GM12878 (cell line): ENCODE data around the gene FKRP. TPM values are rescaled to one million over a fixed set of nuclear protein-coding genes. Genes with fewer than 3 reads are reported as not detected.

Experiments used
- ATAC-seq: fragments of 200-7000 bp; cut with Tn5 transposase; 3 replicates; pipeline ENCODE4 v1.9.1; 2020; ENCODE audit warnings: mild to moderate bottlenecking, moderate library complexity
- BruUV-seq: library from RNA; stranded (reverse); fragments of 400-500 nt; replicated peaks from 2 replicates; lab custom pipeline; 2021; lab: Mats Ljungman, UMichigan
- CTCF ChIA-PET: fragments of 300-600 bp; sonication (Branson Sonifier 250); formaldehyde crosslinking; extraction: SDS; loops from one replicate; lab custom pipeline; 2021; ENCODE audit warnings: inconsistent platforms; lab: Yijun Ruan, JAX
- POLR2A ChIA-PET: fragments of 350-600 bp; formaldehyde crosslinking; extraction: SDS; loops from one replicate; lab custom pipeline; 2021; ENCODE audit warnings: inconsistent platforms; lab: Charles Lee
- RAD21 ChIA-PET: fragments of 300-600 bp; sonication (Branson Sonifier 250); formaldehyde crosslinking; loops from one replicate; lab custom pipeline; 2023; ENCODE audit warnings: antibody characterized with exemption; ENCODE audit not compliant: unreplicated experiment; lab: Charles Lee
- SMC1A ChIA-PET: fragments of 300-600 bp; sonication (Branson Sonifier 250); formaldehyde crosslinking; loops from one replicate; lab custom pipeline; 2023; ENCODE audit not compliant: unreplicated experiment, uncharacterized antibody; lab: Charles Lee
- DNase-seq: peaks from one replicate; pipeline ENCODE4 v3.0.0-alpha.2; 2011; ENCODE audit warnings: low read depth, low spot score
- FAIRE-seq: peaks from 3 replicates; lab custom pipeline; 2011; peaks lifted over from hg19 to GRCh38; lab: Jason Lieb, UNC
- H2AFZ ChIP-seq: 2 replicates; pipeline ENCODE4 v1.6.0; 2011; ENCODE audit warnings: low read depth, low read length, control low read depth; ENCODE audit not compliant: control insufficient read depth
- H3K27ac ChIP-seq: 2 replicates; pipeline ENCODE4 v1.5.1; 2011; ENCODE audit warnings: control low read depth; ENCODE audit not compliant: control insufficient read depth, insufficient read depth
- H3K27me3 ChIP-seq, 2 experiments: replicated peaks in 1 of 2; 2 replicates each; pipeline versions ENCODE4 v1.6.0 to v1.6.1; 2011; ENCODE audit warnings: low read length in 1 of 2; ENCODE audit not compliant: control insufficient read depth in 2 of 2, insufficient read depth in 2 of 2
- H3K36me3 ChIP-seq, 2 experiments: 2 replicates each; pipeline ENCODE4 v1.5.1; 2011; ENCODE audit warnings: low read length in 1 of 2; ENCODE audit not compliant: control insufficient read depth in 2 of 2, insufficient read depth in 2 of 2
- H3K4me1 ChIP-seq: 2 replicates; pipeline ENCODE4 v1.6.1; 2011; ENCODE audit warnings: mild to moderate bottlenecking, low read length, moderate library complexity, mixed read lengths; ENCODE audit not compliant: control insufficient read depth, insufficient read depth
- H3K4me2 ChIP-seq: 2 replicates; pipeline ENCODE4 v1.6.0; 2011; ENCODE audit warnings: control low read depth; ENCODE audit not compliant: control insufficient read depth, insufficient read depth
- H3K4me3 ChIP-seq: fragments of 200-600 bp; sonication (generic); 2 replicates; pipeline ENCODE4 v1.5.1; 2016
- H3K79me2 ChIP-seq: 2 replicates; pipeline ENCODE4 v1.6.0; 2011; ENCODE audit warnings: low read length; ENCODE audit not compliant: control insufficient read depth, insufficient read depth
- H3K9ac ChIP-seq: 2 replicates; pipeline ENCODE4 v1.8.0; 2011; ENCODE audit warnings: low read length, control low read depth, mixed read lengths; ENCODE audit not compliant: control insufficient read depth, insufficient read depth
- H3K9me3 ChIP-seq: replicated peaks from 3 replicates; pipeline ENCODE4 v1.5.1; 2011; ENCODE audit warnings: mild to moderate bottlenecking, low read length; ENCODE audit not compliant: control insufficient read depth, insufficient read depth
- H4K20me1 ChIP-seq: 2 replicates; pipeline ENCODE4 v1.6.0; 2011; ENCODE audit not compliant: control insufficient read depth, insufficient read depth
- BACH1 ChIP-seq: fragments of 450-650 bp; IDR thresholded peaks from 2 replicates; pipeline ENCODE4 v1.6.1; 2017; ENCODE audit warnings: mild to moderate bottlenecking, borderline replicate concordance
- CREM ChIP-seq: IDR thresholded peaks from 2 replicates; pipeline ENCODE4 v1.6.1; 2014; ENCODE audit warnings: antibody characterized with exemption, low read depth
- DPF2 ChIP-seq: fragments of 450-650 bp; IDR thresholded peaks from 2 replicates; pipeline ENCODE4 v1.6.1; 2017; ENCODE audit warnings: mild to moderate bottlenecking
- ESRRA ChIP-seq: IDR thresholded peaks from 2 replicates; pipeline ENCODE4 v1.6.1; 2012; ENCODE audit warnings: mild to moderate bottlenecking, low read length, improper control_type of control experiment
- FOXK2 ChIP-seq: fragments of 450-650 bp; IDR thresholded peaks from 2 replicates; pipeline ENCODE4 v1.6.1; 2017; ENCODE audit warnings: mild to moderate bottlenecking, moderate library complexity
- HCFC1 ChIP-seq: fragments of 150-350 bp; IDR thresholded peaks from 2 replicates; pipeline ENCODE4 v1.6.1; 2014; ENCODE audit warnings: low read length
- NR2F1 ChIP-seq: fragments of 450-650 bp; conservative IDR thresholded peaks from 2 replicates; pipeline ENCODE4 v1.6.1; 2017; ENCODE audit warnings: mild to moderate bottlenecking
- PAX8 ChIP-seq: fragments of 450-650 bp; IDR thresholded peaks from 2 replicates; pipeline ENCODE4 v1.6.1; 2017; ENCODE audit warnings: mild to moderate bottlenecking, moderate library complexity
- PRDM15 ChIP-seq: fragments of 450-650 bp; formaldehyde crosslinking; IDR thresholded peaks from 2 replicates; pipeline ENCODE4 v1.4.0; 2020; ENCODE audit warnings: mild to moderate bottlenecking, moderate library complexity
- YY1 ChIP-seq: IDR thresholded peaks from 2 replicates; pipeline ENCODE4 v1.6.1; 2011; ENCODE audit warnings: low read depth, mild to moderate bottlenecking, low read length
- WGBS: methylation state at CpG from one replicate; pipeline ENCODE4 v1.1.6; 2016; ENCODE audit warnings: low lambda C conversion rate; ENCODE audit not compliant: insufficient replicate concordance, insufficient coverage; ENCODE audit errors: missing lambda C conversion rate; 5-methylcytosine and 5-hydroxymethylcytosine counted together
- in situ Hi-C: fragments of 300-500 bp; cut with MboI; formaldehyde crosslinking; loops from 9 replicates; pipeline ENCODE4 v1.14.3; 2018; ENCODE audit warnings: mixed read lengths
- intact Hi-C: fragments of 100-400 bp; cut with micrococcal nuclease; formaldehyde crosslinking; loops from one replicate; pipeline ENCODE4 v1.14.2; 2022; ENCODE audit not compliant: unreplicated experiment
- polyA plus RNA-seq, 11 experiments: library from polyadenylated mRNA; depleted of rRNA in 4 of 11; unstranded in 6 of 11; stranded (reverse) in 5 of 11; fragments of >200 nt; fragmentation: Nextera tagmentation in 4 of 11; fragmentation: Illumina TruSeq in 1 of 11; extraction: Ambion mirVana in 4 of 11; extraction: Trizol in 1 of 11; gene quantifications; 1 replicate in 1 of 11; 2 replicates in 10 of 11; pipeline versions ENCODE4 v1.2.1 to v1.2.3, GENCODE V29; 2011 to 2016; ENCODE audit warnings: inconsistent platforms in 2 of 11, missing spikeins in 2 of 11, low read depth in 1 of 11
- total RNA-seq, 4 experiments: library from RNA; depleted of rRNA in 3 of 4; stranded (reverse); fragments of >200 nt in 3 of 4; fragmentation: Illumina TruSeq in 1 of 4; extraction: Trizol in 1 of 4; gene quantifications; 2 replicates each; pipeline versions ENCODE4 v1.2.1 to v1.2.3, GENCODE V29; 2013 to 2021
- TF ChIP-seq, protein P1 (sequence below): fragments of 450-650 bp; formaldehyde crosslinking; IDR thresholded peaks from 2 replicates; pipeline ENCODE4 v1.5.0; 2022; ENCODE audit warnings: mild to moderate bottlenecking, missing genetic modification characterization

FKRP gene
- total and polyA plus RNA-seq, 10 of the 15 experiments (the other 5 are each of a cell fraction or from before 2014, with no cell fraction given), result 1.3 to 14.1 (median 7.8) TPM

DNA sequence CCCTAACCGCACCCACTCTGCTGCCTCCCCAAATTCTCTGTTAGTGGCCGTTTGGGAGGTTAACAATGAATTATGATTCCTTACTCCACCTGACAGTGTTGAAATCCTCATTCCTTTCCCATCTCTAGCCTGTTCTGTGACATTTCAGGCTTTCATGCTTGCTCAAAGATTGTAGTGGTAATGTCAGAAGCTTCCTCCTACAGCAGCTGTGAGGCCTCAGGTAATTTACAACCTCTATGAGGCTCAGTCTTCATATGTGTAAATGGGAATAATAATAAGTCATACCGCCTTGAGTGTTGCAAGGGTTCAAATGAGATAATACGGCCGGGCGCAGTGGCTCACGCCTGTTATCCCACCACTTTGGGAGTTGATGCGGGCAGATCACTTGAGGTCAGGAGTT, 43.5 kb downstream of the FKRP start:
- 77% methylated on average over 8 of the region's 8 CpGs for WGBS
- H3K4me1 ChIP-seq, result 0 out of 2 replicates have a peak, but pooled peaks cover 3% of the 10 kb centered on the region
- H3K27me3 ChIP-seq, result no peaks in the 10 kb centered on the region; a peak in 1 of 4 replicates
- H3K9me3 ChIP-seq, result no peaks in the 10 kb centered on the region; the same call in 2 of the 3 replicates
- H2AFZ ChIP-seq, result no peak overlapping the region
- ATAC-seq (no peak), FAIRE-seq (no peak), DNase-seq (no peak)
- intact Hi-C loops, result loop anchor here (5.0 kb wide), 1 partner anchor 33 kb away; no protein-coding TSS in a partner anchor
- ChIA-PET RAD21 (interaction anchor here (1.9 kb wide), 1 partner anchor 33 kb away, joined by 6 read pairs; no protein-coding TSS in a partner anchor), SMC1A (interaction anchor here (0.8 to 1.5 kb wide), 5 partner anchors 19 to 51 kb away, joined by 3 to 4 read pairs (median 3); no protein-coding TSS in a partner anchor), POLR2A (interaction anchor here (0.7 to 3.1 kb wide), 5 partner anchors 16 to 1742 kb away, joined by 4 to 13 read pairs (median 8); no protein-coding TSS in a partner anchor), CTCF (interaction anchor here (0.5 to 3.1 kb wide), 5 partner anchors 10 to 36 kb away, joined by 3 to 13 read pairs (median 3); no protein-coding TSS in a partner anchor)
- no TSS peak for BruUV-seq
- H4K20me1 ChIP-seq, result no peaks in the 10 kb centered on the region; the same call in 1 of the 2 replicates
- no peak for TF ChIP-seq ESRRA
- no peak for TF ChIP-seq HCFC1
- TF ChIP-seq PAX8, result no peak
- TF ChIP-seq FOXK2, result no peak
- TF ChIP-seq PRDM15 (CRISPR knock-in tag), result no peak
- no peak for TF ChIP-seq DPF2
- TF ChIP-seq BACH1, result no peak
- TF ChIP-seq, protein P1, sequence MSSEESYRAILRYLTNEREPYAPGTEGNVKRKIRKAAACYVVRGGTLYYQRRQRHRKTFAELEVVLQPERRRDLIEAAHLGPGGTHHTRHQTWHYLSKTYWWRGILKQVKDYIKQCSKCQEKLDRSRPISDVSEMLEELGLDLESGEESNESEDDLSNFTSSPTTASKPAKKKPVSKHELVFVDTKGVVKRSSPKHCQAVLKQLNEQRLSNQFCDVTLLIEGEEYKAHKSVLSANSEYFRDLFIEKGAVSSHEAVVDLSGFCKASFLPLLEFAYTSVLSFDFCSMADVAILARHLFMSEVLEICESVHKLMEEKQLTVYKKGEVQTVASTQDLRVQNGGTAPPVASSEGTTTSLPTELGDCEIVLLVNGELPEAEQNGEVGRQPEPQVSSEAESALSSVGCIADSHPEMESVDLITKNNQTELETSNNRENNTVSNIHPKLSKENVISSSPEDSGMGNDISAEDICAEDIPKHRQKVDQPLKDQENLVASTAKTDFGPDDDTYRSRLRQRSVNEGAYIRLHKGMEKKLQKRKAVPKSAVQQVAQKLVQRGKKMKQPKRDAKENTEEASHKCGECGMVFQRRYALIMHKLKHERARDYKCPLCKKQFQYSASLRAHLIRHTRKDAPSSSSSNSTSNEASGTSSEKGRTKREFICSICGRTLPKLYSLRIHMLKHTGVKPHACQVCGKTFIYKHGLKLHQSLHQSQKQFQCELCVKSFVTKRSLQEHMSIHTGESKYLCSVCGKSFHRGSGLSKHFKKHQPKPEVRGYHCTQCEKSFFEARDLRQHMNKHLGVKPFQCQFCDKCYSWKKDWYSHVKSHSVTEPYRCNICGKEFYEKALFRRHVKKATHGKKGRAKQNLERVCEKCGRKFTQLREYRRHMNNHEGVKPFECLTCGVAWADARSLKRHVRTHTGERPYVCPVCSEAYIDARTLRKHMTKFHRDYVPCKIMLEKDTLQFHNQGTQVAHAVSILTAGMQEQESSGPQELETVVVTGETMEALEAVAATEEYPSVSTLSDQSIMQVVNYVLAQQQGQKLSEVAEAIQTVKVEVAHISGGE (CRISPR knock-in tag), result no peak
- TF ChIP-seq NR2F1, result no peak
- no peak for TF ChIP-seq YY1
- TF ChIP-seq CREM, result no peak
- H3K79me2 ChIP-seq, result peaks cover 41% of the 10 kb centered on the region
- H3K9ac ChIP-seq, result no peak overlapping the region
- no peak overlapping the region for H3K27ac ChIP-seq
- no peak overlapping the region for H3K4me2 ChIP-seq
- H3K4me3 ChIP-seq, result no peak overlapping the region
- in situ Hi-C loops, result no loop called here
- no peaks in the 10 kb centered on the region for H3K36me3 ChIP-seq
